HepG2 (cell line): ENCODE measurements around the gene JSRP1. TPM values are rescaled to one million over a fixed set of nuclear protein-coding genes. Genes with fewer than 3 reads are reported as not detected.
A peak's percentile ranks its signal among the peaks of the same experiment; 100 is the strongest.

Experiments used
- CC2D1A ChIP-seq: sonication (generic); formaldehyde crosslinking; IDR thresholded peaks from 2 replicates; pipeline ENCODE4 v1.8.1; 2023; ENCODE audit warnings: mild to moderate bottlenecking, missing genetic modification reagents
- ETV6 ChIP-seq: sonication (generic); formaldehyde crosslinking; conservative IDR thresholded peaks from 2 replicates; pipeline ENCODE4 v1.4.0; 2020; ENCODE audit warnings: missing genetic modification reagents
- HNF4G ChIP-seq, 2 experiments: sonication (generic) in 1 of 2; formaldehyde crosslinking in 1 of 2; IDR thresholded peaks; 2 replicates each; pipeline versions ENCODE4 v1.4.0 to v1.6.1; 2011 to 2020; ENCODE audit warnings: borderline replicate concordance in 2 of 2, low read depth in 2 of 2, mild to moderate bottlenecking in 2 of 2, low read length in 1 of 2, missing genetic modification reagents in 1 of 2, moderate library complexity in 1 of 2
- HNRNPLL ChIP-seq: fragments of 200-400 bp; formaldehyde crosslinking; IDR thresholded peaks from 2 replicates; pipeline ENCODE4 v1.6.1; 2017; ENCODE audit warnings: mild to moderate bottlenecking, low read depth, low read length; ENCODE audit not compliant: poor library complexity, severe bottlenecking
- NKX3-1 ChIP-seq: sonication (generic); formaldehyde crosslinking; IDR thresholded peaks from 2 replicates; pipeline ENCODE4 v1.5.0; 2020; ENCODE audit warnings: missing genetic modification reagents
- RBFOX2 ChIP-seq: fragments of 200-400 bp; formaldehyde crosslinking; IDR thresholded peaks from 2 replicates; pipeline ENCODE4 v1.6.1; 2017; ENCODE audit warnings: low read depth, mild to moderate bottlenecking, low read length
- RFX5 ChIP-seq: IDR thresholded peaks from 2 replicates; pipeline ENCODE4 v1.6.1; 2011; ENCODE audit warnings: low read depth, low read length, improper control_type of control experiment
- SRSF4 ChIP-seq: fragments of 200-400 bp; formaldehyde crosslinking; IDR thresholded peaks from one replicate; pipeline ENCODE4 v1.6.1; 2018; ENCODE audit warnings: mild to moderate bottlenecking, low read depth, low read length, moderate library complexity; ENCODE audit not compliant: poor library complexity, severe bottlenecking
- ZFP37 ChIP-seq: sonication (generic); formaldehyde crosslinking; IDR thresholded peaks from 2 replicates; pipeline ENCODE4 v1.4.0; 2020; ENCODE audit warnings: missing genetic modification reagents, borderline replicate concordance
- ZNF589 ChIP-seq: sonication (generic); formaldehyde crosslinking; conservative IDR thresholded peaks from 2 replicates; pipeline ENCODE4 v1.8.0; 2022; ENCODE audit warnings: mild to moderate bottlenecking, moderate library complexity, missing genetic modification reagents
- ZNF672 ChIP-seq: sonication (generic); formaldehyde crosslinking; IDR thresholded peaks from 2 replicates; pipeline ENCODE4 v1.8.1; 2022; ENCODE audit warnings: missing genetic modification reagents
- polyA plus RNA-seq, 8 experiments: library from polyadenylated mRNA; depleted of rRNA in 3 of 8; stranded (reverse) in 7 of 8; unstranded in 1 of 8; fragments of >200 nt; fragmentation: Illumina TruSeq in 4 of 8; extraction: Trizol in 4 of 8; gene quantifications; 2 replicates each; pipeline versions ENCODE4 v1.2.1 to v1.2.3, GENCODE V29; 2011 to 2016; ENCODE audit warnings: low read depth in 4 of 8, missing spikeins in 1 of 8, mixed read lengths in 1 of 8; ENCODE audit not compliant: insufficient read depth in 1 of 8
- total RNA-seq, 5 experiments: library from RNA; depleted of rRNA; stranded (reverse); fragments of >200 nt; fragmentation: Illumina TruSeq; extraction: Trizol; gene quantifications; 2 replicates each; pipeline ENCODE4 v1.2.3, GENCODE V29; 2016; ENCODE audit warnings: low read depth in 1 of 5
- TF ChIP-seq, protein P1 (sequence below): sonication (generic); formaldehyde crosslinking; IDR thresholded peaks from 2 replicates; pipeline ENCODE4 v1.9.0; 2022; ENCODE audit warnings: missing genetic modification reagents, mild to moderate bottlenecking, borderline replicate concordance
- TF ChIP-seq, protein P2 (sequence below): IDR thresholded peaks from 2 replicates; pipeline ENCODE4 v1.6.1; 2016; ENCODE audit warnings: mild to moderate bottlenecking, missing biosample characterization, missing genetic modification reagents
- TF ChIP-seq, protein P3 (sequence below): sonication (generic); formaldehyde crosslinking; IDR thresholded peaks from 2 replicates; pipeline ENCODE4 v1.8.0; 2022; ENCODE audit warnings: mild to moderate bottlenecking, missing genetic modification reagents, moderate library complexity
- TF ChIP-seq, protein P4 (sequence below): sonication (generic); formaldehyde crosslinking; IDR thresholded peaks from 2 replicates; pipeline ENCODE4 v1.5.0; 2020; ENCODE audit warnings: mild to moderate bottlenecking, missing genetic modification reagents
- TF ChIP-seq, protein P5 (sequence below): IDR thresholded peaks from 2 replicates; pipeline ENCODE4 v1.6.1; 2016; ENCODE audit warnings: low read depth, borderline replicate concordance

Gene JSRP1
- total and polyA plus RNA-seq, 2 of the 13 experiments (the other 11 are each of a cell fraction or from before 2014, with no cell fraction given) = 0.16 to 0.38 TPM

DNA sequence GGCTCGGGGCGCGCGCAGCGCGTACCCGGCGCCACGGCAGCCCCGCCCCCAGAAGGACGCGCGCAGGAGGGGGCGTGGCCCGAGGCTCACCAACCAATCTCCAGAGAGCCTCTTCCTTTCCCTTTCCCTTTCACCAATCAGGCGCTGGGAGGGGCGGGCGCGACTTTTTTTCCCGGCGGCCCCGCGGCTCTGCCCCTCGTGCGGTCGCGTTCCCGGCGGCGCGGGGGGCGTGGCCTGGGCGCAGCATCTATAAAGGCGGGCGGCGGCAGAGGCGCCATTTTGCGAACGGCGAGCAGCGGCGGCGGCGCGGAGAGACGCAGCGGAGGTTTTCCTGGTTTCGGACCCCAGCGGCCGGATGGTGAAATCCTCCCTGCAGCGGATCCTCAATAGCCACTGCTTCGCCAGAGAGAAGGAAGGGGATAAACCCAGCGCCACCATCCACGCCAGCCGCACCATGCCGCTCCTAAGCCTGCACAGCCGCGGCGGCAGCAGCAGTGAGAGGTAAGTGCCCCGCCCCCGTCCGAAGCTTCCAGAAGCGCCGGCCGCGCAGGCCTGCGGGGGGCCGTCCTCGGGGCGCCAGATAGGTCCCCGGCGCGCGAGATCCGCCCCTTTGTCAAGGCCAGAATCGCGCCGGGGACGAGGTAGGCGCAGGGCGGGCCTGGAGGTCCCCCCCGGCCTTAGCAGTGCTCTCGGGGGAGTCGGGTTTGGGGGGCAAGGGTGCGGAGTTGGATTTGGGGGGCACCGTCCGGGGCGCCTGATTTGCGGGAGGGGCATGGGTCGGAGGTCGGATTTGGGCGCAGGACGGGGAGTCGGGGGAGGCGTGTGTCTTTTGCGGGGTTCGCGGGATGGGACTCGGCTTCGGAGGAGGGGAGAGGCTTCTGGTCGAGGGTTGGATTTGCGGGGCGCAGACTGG lies 13.3 kb upstream of the JSRP1 start (continued):
- TF ChIP-seq HNRNPLL (peak; percentile 64), ZFP37 (CRISPR knock-in tag) (no peak), CC2D1A (CRISPR knock-in tag) (no peak), SRSF4 (no peak), RFX5 (no peak), HNF4G (IDR thresholded peaks at IDR 0.05; ENCODE audit: borderline replicate concordance, low read depth, low read length) (no peak), HNF4G (CRISPR knock-in tag; IDR thresholded peaks at IDR 0.05; ENCODE audit: borderline replicate concordance, low read depth) (no peak; the same call in 1 of the 2 replicates), ZNF589 (CRISPR knock-in tag) (0 out of 2 replicates have a peak, but pooled peaks have one; percentile 54), NKX3-1 (CRISPR knock-in tag) (peak; percentile 46; the same call in 1 of the 2 replicates), ZNF672 (CRISPR knock-in tag) (no peak), RBFOX2 (peak; percentile 100), ETV6 (peak; percentile 84; the same call in 1 of the 2 replicates)
- TF ChIP-seq, protein P1, sequence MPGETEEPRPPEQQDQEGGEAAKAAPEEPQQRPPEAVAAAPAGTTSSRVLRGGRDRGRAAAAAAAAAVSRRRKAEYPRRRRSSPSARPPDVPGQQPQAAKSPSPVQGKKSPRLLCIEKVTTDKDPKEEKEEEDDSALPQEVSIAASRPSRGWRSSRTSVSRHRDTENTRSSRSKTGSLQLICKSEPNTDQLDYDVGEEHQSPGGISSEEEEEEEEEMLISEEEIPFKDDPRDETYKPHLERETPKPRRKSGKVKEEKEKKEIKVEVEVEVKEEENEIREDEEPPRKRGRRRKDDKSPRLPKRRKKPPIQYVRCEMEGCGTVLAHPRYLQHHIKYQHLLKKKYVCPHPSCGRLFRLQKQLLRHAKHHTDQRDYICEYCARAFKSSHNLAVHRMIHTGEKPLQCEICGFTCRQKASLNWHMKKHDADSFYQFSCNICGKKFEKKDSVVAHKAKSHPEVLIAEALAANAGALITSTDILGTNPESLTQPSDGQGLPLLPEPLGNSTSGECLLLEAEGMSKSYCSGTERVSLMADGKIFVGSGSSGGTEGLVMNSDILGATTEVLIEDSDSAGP (CRISPR knock-in tag) = peak; percentile 74; the same call in 1 of the 2 replicates
- TF ChIP-seq, protein P2, sequence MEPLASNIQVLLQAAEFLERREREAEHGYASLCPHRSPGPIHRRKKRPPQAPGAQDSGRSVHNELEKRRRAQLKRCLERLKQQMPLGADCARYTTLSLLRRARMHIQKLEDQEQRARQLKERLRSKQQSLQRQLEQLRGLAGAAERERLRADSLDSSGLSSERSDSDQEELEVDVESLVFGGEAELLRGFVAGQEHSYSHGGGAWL = peak; percentile 92
- TF ChIP-seq, protein P3, sequence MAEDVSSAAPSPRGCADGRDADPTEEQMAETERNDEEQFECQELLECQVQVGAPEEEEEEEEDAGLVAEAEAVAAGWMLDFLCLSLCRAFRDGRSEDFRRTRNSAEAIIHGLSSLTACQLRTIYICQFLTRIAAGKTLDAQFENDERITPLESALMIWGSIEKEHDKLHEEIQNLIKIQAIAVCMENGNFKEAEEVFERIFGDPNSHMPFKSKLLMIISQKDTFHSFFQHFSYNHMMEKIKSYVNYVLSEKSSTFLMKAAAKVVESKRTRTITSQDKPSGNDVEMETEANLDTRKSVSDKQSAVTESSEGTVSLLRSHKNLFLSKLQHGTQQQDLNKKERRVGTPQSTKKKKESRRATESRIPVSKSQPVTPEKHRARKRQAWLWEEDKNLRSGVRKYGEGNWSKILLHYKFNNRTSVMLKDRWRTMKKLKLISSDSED (CRISPR knock-in tag) = no peak
- TF ChIP-seq, protein P4, sequence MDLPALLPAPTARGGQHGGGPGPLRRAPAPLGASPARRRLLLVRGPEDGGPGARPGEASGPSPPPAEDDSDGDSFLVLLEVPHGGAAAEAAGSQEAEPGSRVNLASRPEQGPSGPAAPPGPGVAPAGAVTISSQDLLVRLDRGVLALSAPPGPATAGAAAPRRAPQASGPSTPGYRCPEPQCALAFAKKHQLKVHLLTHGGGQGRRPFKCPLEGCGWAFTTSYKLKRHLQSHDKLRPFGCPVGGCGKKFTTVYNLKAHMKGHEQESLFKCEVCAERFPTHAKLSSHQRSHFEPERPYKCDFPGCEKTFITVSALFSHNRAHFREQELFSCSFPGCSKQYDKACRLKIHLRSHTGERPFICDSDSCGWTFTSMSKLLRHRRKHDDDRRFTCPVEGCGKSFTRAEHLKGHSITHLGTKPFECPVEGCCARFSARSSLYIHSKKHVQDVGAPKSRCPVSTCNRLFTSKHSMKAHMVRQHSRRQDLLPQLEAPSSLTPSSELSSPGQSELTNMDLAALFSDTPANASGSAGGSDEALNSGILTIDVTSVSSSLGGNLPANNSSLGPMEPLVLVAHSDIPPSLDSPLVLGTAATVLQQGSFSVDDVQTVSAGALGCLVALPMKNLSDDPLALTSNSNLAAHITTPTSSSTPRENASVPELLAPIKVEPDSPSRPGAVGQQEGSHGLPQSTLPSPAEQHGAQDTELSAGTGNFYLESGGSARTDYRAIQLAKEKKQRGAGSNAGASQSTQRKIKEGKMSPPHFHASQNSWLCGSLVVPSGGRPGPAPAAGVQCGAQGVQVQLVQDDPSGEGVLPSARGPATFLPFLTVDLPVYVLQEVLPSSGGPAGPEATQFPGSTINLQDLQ (CRISPR knock-in tag) = peak; percentile 85
- TF ChIP-seq, protein P5, sequence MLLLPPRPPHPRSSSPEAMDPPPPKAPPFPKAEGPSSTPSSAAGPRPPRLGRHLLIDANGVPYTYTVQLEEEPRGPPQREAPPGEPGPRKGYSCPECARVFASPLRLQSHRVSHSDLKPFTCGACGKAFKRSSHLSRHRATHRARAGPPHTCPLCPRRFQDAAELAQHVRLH (CRISPR knock-in tag) = peak; percentile 22; the same call in 1 of the 2 replicates
